GM18868 (cell line): ENCODE results near the gene TSPAN9.

ENCODE experiments used
- ATAC-seq: cut with Tn5 transposase; IDR thresholded peaks from one replicate; pipeline ENCODE4 v1.9.1; 2021; ENCODE audit warnings: mild to moderate bottlenecking, moderate library complexity; ENCODE audit not compliant: unreplicated experiment

The TSPAN9 gene

GRCh38 chr12:3097836-3098235 lies 20.7 kb downstream of the TSPAN9 start:
- no peak for ATAC-seq

GRCh38 chr12:3098436-3098835 lies 21.3 kb downstream of the TSPAN9 start:
- no peak for ATAC-seq

GRCh38 chr12:3099146-3099545 lies 22.0 kb downstream of the TSPAN9 start:
- no peak for ATAC-seq

DNA sequence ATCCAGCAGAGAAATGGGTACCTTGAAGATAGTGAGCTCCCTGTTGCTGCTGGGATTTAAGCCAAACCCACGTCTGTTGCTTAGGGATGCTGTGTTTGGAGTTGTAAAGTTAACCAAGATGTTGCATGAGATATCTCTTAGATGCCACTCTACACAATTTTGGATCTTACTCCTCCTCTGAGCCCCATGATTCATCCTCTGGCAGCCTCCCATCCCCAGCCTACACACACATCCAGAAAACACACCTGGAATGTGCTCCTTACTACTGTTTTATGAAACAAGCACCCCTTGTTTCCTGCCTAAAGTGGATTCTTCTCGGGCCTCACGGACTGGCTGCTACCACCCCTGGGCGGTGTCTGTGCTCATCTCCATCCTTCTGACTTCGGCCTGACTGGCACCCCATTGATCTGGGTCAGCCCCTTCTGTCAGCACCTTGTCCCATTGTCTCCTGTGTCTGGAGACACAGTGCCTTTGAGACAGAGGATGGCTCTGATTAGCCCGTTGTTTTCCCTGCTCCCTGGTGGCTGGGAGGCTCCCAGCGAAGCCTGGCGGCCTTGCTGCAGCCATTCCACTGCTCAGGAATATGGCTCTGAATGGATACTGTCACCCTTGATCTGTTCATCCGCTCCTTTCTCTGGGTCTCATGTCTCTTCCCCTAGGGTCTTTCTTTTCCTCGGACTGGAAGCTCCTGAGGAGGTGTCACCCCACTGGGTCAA lies 24.3 kb downstream of the TSPAN9 start:
- no peak for ATAC-seq

DNA sequence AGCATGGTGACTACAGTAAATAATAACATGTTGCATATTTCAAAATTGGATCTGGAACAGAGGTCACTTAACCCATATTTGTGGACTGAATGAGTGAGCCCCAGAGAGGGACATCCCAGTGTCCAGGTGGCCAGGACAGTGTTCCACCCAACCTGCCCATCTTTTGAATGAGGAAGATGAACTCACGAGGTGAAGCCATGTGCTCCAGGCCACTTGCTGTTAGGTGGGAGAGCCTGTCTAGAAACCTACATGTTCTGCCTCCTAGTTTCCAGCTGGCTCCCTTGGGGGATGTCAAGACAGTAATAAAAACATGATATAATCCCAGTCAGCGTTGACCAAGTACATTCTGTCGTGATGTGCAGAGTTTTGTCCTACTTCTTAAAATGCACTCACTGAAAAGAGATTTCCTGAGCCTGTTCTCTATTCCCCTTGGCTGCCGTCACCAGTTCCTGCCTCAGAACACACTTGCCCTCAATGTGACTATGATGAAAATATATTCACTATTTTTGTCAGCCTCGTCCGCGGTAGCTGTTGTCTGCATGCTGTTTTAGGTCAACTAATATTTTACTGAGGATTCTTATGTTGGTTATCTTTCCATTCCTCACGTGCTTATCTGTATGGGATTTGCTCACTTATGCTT lies 25.7 kb downstream of the TSPAN9 start:
- no peak for ATAC-seq

DNA sequence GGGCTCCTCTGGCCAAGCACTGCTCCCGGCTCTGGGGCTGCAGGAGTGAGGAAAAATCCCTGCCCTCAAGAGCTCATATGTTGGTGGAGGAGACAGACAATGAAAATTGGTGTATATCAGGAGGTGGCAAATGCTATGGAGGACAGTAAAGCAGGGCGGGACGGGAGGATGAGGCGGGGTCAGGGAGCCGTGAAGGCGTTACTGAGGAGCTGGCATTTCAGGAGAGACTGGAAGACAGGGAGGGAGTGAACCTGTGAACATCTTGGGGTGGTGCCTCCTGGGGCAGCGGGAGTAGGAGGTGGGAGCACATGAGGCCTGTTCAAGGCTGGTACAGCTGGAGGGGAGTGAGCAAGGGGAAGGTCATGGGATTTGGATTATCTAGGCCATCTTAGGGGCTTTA lies 26.6 kb downstream of the TSPAN9 start:
- no peak for ATAC-seq

DNA sequence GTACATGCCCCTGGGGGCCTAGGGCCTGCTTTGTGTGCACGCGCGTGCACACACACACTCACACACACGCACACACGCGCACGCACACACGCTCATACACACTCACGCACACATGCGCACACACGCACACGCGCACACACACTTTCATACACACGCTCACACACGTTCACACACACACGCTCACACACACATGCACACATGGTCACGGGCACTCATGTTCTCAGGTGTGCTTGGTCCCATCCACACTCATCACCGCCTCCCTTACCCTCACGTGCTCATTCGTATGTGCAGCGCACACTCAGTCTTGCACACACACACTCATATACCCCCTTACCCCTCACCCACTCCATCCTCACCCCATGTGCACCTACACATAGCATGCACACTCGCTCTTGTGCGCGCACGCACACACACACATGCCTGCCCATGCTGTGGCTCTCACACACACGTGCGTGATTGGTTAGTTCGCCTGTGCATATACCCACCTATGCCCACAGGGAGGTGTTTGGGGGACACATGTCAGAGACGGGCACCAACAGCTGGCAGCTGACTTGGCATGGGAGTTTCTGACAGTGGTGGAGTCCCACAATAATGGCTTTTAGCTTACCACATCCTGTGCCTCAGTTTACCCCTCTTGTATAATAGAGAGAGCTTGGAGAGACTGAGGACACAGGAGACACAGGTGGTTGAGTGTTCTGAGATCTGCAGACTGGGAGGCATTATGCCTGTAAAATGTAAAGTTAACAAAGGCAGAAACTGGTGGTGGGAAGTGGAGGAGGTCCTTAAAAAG lies 28.7 kb downstream of the TSPAN9 start:
- no peak for ATAC-seq

DNA sequence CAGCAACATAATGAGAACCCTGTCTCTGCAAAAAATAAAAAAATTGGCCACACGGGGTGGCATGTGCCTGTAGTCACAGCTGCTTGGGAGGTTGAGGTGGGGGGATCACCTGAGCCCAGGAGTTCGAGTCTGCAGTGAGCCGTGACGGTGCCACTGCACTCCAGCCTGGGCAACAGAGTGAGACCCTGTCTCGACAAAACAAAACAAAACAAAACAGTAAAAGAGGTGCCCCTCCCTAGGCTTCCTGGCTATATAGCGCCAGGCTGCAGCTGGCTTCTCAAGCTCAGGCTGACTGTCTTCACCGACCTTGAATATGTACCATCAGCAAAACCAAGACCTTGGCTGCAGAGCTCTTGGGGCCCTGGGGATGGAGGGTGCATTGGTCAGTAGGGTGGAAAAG lies 29.4 kb downstream of the TSPAN9 start:
- no peak for ATAC-seq

- ATAC-seq = no peak
Observed at GRCh38 chr12:3107071-3107583, 29.9 kb downstream of the TSPAN9 start.

GRCh38 chr12:3107954-3108353 lies 30.8 kb downstream of the TSPAN9 start:
- ATAC-seq = no peak

GRCh38 chr12:3110578-3110977 lies 33.4 kb downstream of the TSPAN9 start:
- no peak for ATAC-seq

DNA sequence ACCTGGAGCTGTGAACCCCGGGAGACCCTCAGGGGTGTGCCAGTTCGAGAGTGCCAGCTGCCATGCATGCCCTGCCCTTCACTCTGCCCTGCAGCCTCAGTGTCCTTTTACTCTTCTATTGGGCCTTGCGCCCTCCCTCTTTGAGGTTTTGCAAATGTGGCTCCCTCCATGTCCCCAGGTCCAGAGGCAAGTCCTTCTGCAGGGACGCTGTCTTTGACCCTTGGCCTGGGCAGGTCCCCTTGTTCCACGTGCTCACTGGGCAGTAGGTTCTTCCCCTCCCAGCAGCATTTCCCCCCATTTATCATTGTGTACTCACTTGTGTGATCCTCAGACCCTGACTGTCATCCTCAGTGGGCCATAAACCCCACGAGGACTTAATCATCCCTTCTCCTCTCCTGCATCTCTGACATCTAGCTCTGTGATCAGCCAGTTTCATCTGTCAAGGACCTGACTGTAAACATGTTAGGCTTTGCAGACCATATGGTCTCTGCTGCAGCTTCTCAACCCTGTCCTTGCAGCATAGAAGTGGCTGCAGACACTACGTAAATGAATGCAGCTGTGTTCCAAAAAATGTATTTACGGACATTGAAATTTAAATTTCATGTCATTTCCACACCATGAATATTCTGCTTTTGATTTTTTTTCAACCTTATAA lies 36.6 kb downstream of the TSPAN9 start:
- ATAC-seq = no peak

GRCh38 chr12:3114671-3115070 lies 37.5 kb downstream of the TSPAN9 start:
- ATAC-seq = no peak

DNA sequence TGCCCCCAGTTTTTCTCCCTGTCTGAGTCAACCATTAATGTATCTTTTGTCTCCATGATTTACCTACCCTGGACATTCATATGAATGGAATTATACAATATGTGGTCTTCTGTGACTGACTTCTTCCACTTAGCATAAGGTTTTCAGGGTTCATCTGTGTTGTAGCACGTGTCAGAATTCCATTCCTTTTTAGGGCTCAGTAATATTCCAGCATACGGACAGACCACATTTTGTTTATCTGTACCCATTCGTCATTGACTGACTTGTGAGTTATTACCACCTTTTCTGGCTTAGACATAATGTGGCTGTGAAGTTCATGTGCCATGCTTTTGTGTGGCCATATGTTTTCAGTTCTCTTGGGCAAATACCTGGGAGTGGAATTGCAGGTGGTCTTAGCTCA lies 37.9 kb downstream of the TSPAN9 start:
- no peak for ATAC-seq

DNA sequence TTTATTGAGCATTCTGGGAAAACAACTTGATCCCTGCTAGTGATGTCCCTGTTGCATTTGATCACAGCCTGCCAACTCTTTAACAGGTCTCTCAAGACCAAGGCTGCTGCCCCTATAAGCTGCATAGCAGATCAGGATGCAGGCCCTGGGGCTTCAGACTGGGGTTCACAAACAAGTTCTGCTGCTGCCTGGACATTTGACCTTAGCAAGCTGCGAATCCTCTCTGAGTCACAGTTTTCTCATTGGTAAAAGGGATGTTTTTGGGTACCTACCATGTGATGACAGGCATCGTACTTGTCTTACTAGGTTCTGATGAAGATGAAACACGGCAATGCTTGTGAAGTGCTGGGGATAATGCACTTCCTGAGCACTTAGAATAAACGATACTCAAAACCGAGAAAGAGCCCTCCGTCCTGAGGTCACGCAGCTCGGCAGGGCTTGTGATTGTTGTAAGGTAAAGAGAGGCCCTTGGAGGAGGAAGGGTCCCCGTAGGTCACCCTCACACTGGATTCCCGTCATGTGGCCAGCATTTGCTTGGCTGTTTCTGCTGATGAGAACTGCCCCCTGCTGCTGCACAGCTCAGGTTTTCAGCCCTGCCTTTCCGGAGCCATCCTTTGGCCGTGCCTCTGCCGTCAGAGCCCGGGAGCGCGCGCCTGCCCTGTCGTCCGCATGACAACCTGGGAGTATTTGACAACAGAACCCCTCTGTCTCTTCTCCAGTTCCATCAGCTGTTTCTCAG lies 39.1 kb downstream of the TSPAN9 start:
- ATAC-seq = no peak

- ATAC-seq = no peak
Observed at GRCh38 chr12:3117144-3117581, 40.0 kb downstream of the TSPAN9 start.

- ATAC-seq = no peak
Observed at GRCh38 chr12:3117591-3118015, 40.4 kb downstream of the TSPAN9 start.

DNA sequence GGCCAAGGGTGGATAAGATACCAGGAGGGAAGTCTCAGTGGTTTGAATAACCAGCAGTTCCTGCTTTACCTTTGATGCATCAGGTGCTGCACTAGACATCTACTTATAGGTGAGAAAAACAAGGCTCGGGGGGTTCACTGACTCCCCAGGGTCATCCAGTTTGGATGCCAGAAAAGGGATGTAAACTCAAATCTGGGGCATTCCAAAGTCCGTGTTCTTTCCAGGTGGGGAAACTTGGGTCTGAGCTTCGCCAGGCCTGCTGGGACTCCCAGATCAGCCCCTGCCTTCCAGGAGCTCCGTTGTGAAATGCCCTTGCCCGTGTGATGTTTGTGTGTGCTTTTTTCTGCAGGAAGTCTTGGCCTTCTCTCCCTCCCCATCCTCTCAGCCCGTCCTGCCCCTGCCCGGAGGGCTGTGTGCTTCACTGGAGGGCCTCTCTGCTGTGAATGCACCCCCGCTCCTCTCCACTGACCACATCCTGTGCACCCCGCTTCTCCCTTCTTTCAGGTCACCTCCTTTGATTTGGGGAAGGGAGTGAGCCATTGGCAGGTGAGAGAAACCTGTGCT lies 42.1 kb downstream of the TSPAN9 start:
- no peak for ATAC-seq

DNA sequence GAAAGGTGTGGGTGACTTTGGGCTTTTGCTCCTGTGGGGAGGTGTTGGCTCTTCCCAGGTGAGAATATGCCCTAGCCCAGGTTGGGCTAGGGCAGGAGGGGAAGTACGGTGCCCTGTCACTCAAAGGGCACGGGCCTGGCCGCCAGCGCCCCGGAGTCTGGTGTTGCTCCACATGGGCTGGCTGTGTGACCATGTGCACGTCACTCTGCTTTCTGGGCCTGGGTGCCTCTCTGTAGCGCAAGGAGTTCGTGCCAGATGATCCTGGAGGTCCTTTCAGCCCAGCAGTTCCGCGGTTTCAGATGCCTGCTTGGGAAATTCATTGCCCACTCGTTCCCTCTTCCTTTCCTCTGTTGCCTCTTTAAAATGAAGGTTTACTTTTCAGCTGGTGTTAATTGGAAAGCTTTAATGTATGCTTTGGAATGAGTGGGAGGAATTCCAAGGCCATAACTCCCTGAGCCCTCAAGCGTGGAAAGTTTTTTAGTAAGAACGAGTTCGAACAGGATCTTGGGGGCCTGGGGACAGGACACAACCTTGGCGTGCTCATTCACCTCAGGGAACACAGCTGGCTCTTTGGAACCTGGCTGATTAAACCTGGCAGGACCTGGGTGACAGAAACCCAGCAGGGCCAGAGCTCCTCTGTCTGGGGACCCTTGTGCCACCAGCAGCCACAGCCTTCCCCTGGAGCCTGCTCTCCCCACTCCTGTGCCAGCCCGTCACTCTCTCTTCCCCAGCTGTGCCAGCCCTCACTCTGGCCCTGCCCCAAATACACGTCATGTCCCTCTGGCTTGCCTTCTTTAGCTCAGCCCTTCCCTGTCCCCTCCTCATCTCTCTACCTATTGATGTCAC lies 42.8 kb downstream of the TSPAN9 start:
- ATAC-seq = no peak
